GM19324 (cell line): ENCODE measurements around the gene STC2.

Experiments
- ATAC-seq: cut with Tn5 transposase; IDR thresholded peaks from one replicate; pipeline ENCODE4 v1.9.1; 2021; ENCODE audit warnings: mild to moderate bottlenecking, moderate library complexity; ENCODE audit not compliant: unreplicated experiment, low FRiP score

The STC2 gene

DNA sequence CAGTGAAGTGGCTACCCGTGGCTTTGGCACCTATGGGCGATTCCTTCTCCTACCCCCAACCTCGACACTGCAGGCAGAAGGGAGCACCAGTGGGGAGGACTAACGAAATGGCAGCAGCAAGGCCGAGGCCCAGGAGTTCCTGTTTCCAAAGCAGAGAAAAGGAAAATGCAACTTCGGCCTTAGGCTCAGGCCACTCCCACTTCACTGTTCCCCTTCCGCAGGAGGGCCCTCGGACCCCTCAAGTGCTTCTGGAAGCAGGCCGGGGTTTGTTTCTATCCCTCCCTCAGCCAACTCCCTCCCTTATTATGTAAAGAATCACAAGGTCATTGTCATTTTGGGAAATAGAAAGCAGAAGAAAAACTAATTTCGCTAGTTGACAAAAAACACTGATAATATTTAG, 56.8 kb downstream of the STC2 start:
- no peak for ATAC-seq

GRCh38 chr5:173268750-173269432, 59.3 kb downstream of the STC2 start:
- ATAC-seq: no peak

DNA sequence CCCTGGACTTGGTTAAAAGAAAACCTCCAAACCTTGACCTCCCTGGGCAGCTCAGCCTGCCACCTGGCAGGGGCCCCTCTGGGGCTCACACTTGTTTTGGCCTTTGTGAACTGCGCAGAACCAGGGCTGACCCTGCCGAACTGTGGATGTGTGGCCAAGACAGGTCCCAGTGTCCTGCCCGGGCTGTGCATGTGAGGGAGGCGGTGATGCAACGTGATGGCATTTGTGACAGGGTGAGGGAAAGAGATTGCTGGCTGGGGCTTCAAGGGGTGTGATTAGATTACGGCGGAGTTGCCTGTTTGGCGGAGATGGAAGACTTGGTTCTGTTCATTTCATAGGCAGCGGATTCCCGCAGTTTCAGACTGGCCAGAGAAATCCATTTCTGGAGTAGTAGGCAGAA, 62.8 kb downstream of the STC2 start:
- ATAC-seq: no peak
